GM12873 (cell line): ENCODE measurements around the gene KIF17.

Experiments used
- TF ChIP-seq, protein P1 (sequence below): IDR thresholded peaks from 2 replicates; pipeline ENCODE4 v1.5.1; 2012; ENCODE audit warnings: low read depth, mild to moderate bottlenecking, moderate library complexity, low read length, control low read depth; ENCODE audit not compliant: insufficient read depth; ENCODE audit errors: missing control alignments

The KIF17 gene

DNA sequence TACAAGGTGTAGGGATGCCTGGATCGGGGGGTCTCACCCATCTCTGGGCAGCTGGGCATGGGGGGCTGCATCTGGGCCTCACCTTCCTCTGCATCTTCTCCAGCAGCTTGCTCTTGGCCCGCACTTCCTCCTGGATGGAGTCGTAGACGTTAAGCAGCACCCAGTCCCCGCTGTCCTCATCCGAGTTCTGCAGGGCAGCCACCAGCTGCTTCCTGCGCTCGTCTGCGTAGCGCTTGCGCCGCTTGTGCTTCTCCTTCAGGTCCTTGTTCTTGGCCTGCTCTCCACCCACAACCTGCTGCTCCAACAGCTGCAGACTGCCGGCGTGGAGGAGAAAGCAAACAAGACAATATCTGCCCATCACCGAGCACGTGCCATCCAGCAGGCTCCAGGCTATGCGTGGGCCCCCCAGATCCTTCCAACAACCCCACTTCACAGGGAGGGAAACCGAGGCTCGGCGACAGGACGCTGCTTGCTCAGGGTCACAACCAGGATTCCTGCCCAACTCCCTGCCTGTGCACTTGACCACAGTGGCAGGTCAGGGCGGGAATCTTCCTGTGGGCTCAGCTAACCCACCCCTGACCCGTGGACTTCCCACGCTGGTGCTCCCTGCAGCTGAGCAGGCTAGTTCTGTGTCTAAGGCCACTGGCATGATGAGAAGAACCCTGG, 35.1 kb downstream of the KIF17 start:
- TF ChIP-seq, protein P1, sequence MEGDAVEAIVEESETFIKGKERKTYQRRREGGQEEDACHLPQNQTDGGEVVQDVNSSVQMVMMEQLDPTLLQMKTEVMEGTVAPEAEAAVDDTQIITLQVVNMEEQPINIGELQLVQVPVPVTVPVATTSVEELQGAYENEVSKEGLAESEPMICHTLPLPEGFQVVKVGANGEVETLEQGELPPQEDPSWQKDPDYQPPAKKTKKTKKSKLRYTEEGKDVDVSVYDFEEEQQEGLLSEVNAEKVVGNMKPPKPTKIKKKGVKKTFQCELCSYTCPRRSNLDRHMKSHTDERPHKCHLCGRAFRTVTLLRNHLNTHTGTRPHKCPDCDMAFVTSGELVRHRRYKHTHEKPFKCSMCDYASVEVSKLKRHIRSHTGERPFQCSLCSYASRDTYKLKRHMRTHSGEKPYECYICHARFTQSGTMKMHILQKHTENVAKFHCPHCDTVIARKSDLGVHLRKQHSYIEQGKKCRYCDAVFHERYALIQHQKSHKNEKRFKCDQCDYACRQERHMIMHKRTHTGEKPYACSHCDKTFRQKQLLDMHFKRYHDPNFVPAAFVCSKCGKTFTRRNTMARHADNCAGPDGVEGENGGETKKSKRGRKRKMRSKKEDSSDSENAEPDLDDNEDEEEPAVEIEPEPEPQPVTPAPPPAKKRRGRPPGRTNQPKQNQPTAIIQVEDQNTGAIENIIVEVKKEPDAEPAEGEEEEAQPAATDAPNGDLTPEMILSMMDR = no peak

DNA sequence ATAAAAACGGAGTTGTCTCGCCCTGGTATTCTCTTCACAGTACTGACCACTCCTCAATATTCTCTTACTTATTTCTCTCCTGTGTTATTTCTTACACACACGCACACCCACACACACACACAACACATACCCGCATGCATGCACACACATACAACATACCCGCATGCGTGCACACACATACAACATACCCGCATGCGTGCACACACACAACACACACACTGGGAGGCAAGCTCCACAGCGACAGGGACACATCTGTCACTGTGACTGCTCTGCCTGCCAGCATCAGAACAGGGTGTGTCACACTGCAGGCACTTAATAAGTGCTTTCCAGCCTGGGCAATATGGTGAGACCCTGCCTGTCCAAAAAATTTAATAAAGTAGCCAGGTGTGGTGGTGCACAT, 35.8 kb downstream of the KIF17 start:
- TF ChIP-seq, protein P1 = no peak

DNA sequence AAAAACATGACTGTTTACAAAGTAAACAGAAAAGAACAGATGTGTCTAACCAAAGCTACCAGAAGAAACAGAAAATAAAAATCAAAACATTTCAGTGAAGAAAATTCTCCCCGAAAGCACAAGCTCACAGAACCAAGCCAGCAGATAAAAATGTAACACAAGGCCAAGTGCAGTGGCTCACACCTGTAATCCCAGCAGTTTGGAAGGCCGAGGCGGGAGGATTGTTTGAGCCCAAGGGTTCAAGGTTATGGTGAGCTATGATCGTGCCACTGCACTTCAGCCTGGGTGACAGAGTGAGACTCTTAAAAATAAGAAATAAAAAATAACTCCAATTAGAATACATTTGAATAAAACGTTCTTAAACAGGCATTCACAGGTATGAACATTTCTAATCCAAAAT, 37.5 kb downstream of the KIF17 start:
- TF ChIP-seq, protein P1 = no peak

DNA sequence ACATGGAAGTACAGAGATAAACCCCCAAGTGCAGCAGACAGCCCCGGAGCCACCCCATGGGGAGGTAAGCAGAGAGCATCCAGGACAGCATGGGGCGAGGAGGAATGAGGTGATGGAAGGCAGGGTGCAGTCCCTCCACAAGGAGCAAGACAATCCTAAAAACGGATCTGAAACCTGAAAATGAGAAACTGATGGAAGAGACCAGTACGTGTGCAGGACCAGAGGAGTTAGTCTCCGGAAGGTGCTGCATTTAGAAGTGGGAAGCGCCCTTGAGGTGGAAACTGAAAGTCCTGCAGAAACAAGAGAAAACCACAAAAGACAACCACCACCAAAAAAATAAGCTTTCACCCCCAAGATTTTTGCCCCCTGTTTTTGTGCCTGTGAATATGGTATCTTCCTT, 39.2 kb downstream of the KIF17 start:
- TF ChIP-seq, protein P1 = no peak

DNA sequence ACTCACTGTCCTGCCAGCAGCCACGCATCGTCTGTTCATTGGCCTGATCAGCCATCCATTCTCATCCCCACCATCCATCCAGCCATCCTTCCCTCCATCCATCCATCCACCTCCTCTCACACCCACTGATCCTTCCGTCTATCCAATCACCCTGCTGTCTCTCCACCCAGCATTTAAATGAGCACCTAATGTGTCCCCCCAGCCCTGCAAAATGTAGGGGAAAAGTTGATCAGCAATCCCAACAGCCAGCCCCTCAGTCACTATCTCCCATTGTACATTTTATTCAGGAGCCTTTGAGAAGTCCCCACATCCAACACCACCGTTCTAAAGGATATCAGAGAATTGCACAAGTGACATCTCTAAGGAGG, 45.6 kb downstream of the KIF17 start:
- TF ChIP-seq, protein P1 = no peak

DNA sequence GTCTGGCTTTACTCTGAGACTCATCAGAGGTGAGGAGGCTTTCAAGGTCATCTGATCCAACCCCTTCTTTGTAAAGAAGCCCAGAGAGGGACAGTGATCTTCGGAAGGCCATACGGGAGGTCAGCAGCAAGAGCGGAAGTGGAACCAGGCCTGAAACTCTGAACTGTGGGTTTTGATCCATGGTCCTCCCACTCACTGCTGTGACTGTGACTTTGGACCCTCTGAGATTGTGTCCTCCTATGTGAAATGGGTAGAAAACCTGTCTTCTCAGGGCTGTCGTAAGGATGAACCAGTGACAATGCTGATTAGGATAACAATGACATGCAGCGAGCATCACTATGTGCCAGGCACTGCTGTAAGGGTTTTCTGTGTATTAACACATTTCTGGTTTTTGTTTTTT, 46.9 kb downstream of the KIF17 start:
- TF ChIP-seq, protein P1 = no peak

DNA sequence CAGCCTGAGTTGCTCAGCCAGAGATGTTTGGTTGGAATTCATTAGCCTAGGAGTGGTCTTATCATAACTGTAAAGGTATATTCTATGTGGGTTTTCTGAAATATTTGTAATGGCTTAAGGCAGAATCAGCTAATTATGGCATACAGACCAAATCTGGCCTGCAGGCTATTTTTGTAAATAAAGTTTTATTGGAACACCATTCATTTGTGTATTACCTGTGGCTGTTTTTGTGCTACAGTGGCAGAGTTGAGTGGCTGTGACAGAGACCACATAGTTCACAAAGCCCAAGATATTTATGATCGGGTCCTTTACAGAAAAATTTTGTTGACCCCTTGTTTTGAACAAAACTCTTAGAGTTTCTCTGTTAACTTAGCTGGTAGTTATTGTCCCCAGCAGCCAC, 49.2 kb downstream of the KIF17 start:
- TF ChIP-seq, protein P1 = no peak
